GM19328 (cell line): ENCODE results near the gene ARHGAP32.
"Not testable (repeated sequence)": the region's sequence is repeated elsewhere in the genome, so short reads cannot be mapped to it uniquely, and the experiment has no call there.

Source experiments
- ATAC-seq: cut with Tn5 transposase; IDR thresholded peaks from one replicate; pipeline ENCODE4 v1.9.1; 2021; ENCODE audit warnings: mild to moderate bottlenecking, moderate library complexity; ENCODE audit not compliant: unreplicated experiment

ARHGAP32 gene

GRCh38 chr11:129204150-129204838 is 12.2 kb upstream of the ARHGAP32 start:
- ATAC-seq: no peak

GRCh38 chr11:129202646-129203045 is 10.5 kb upstream of the ARHGAP32 start:
- ATAC-seq: no peak

- ATAC-seq: no peak
Observed at GRCh38 chr11:129195682-129196081, 3.6 kb upstream of the ARHGAP32 start.

- no peak for ATAC-seq
Observed at GRCh38 chr11:129191649-129192048, 476 bp downstream of the ARHGAP32 start.

- no peak for ATAC-seq
Observed at GRCh38 chr11:129190087-129190486, 2.0 kb downstream of the ARHGAP32 start.

- no peak for ATAC-seq
Observed at GRCh38 chr11:129189646-129190045, 2.5 kb downstream of the ARHGAP32 start.

- ATAC-seq: not testable (repeated sequence)
Observed at GRCh38 chr11:129185082-129185481, 7.0 kb downstream of the ARHGAP32 start.

GRCh38 chr11:129184581-129184980 is 7.5 kb downstream of the ARHGAP32 start:
- ATAC-seq: no peak

- ATAC-seq: no peak
Observed at GRCh38 chr11:129167315-129167714, 24.8 kb downstream of the ARHGAP32 start.

- no peak for ATAC-seq
Observed at GRCh38 chr11:129163714-129164164, 28.4 kb downstream of the ARHGAP32 start.

- not testable (repeated sequence) for ATAC-seq
Observed at GRCh38 chr11:129157080-129157479, 35.0 kb downstream of the ARHGAP32 start.

- no peak for ATAC-seq
Observed at GRCh38 chr11:129155745-129156144, 36.4 kb downstream of the ARHGAP32 start.

- ATAC-seq: no peak
Observed at GRCh38 chr11:129148487-129148886, 43.6 kb downstream of the ARHGAP32 start.

GRCh38 chr11:129146191-129146590 is 45.9 kb downstream of the ARHGAP32 start:
- ATAC-seq: no peak

- no peak for ATAC-seq
Observed at GRCh38 chr11:129145276-129145675, 46.8 kb downstream of the ARHGAP32 start.

- no peak for ATAC-seq
Observed at GRCh38 chr11:129144256-129144655, 47.9 kb downstream of the ARHGAP32 start.

GRCh38 chr11:129143335-129143734 is 48.8 kb downstream of the ARHGAP32 start:
- no peak for ATAC-seq

- ATAC-seq: no peak
Observed at GRCh38 chr11:129141748-129142523, 50.2 kb downstream of the ARHGAP32 start.

GRCh38 chr11:129131316-129131715 is 60.8 kb downstream of the ARHGAP32 start:
- ATAC-seq: no peak

- not testable (repeated sequence) for ATAC-seq
Observed at GRCh38 chr11:129128881-129129620, 63.1 kb downstream of the ARHGAP32 start.

- no peak for ATAC-seq
Observed at GRCh38 chr11:129119036-129119435, 73.1 kb downstream of the ARHGAP32 start.
